Coronary artery (tissue), 2 donors: ENCODE data around the gene GNPTAB.
"Not testable (repeated sequence)": the region's sequence is repeated elsewhere in the genome, so short reads cannot be mapped to it uniquely, and the experiment has no call there.

Experiments used
- DNase-seq: peaks from one replicate; pipeline ENCODE4 v3.0.0-alpha.2; 2017; ENCODE audit warnings: low spot score
- H3K27ac ChIP-seq, 2 donors: fragments of 200-600 bp; sonication (generic); one replicate each; pipeline ENCODE4 v1.5.1; 2016 to 2019
- H3K4me3 ChIP-seq: fragments of 200-600 bp; sonication (generic); 2 replicates; pipeline ENCODE4 v1.5.1; 2016; ENCODE audit warnings: mild to moderate bottlenecking, moderate library complexity
- CTCF ChIP-seq: fragments of 200-600 bp; sonication (generic); IDR thresholded peaks from one replicate; pipeline ENCODE4 v1.5.1; 2019; ENCODE audit warnings: antibody characterized with exemption

The GNPTAB gene

GRCh38 chr12:101813117-101813516 lies 17.6 kb downstream of the GNPTAB start:
- DNase-seq: no peak
- Histone ChIP-seq H3K4me3 (no peak overlapping the region), H3K27ac (no peak overlapping the region)
- TF ChIP-seq CTCF: no peak

GRCh38 chr12:101812716-101813115 lies 18.0 kb downstream of the GNPTAB start:
- not testable (repeated sequence) for H3K4me3 ChIP-seq, H3K27ac ChIP-seq, DNase-seq

GRCh38 chr12:101811342-101811741 lies 19.4 kb downstream of the GNPTAB start:
- H3K27ac ChIP-seq, DNase-seq, H3K4me3 ChIP-seq: not testable (repeated sequence)

GRCh38 chr12:101809208-101809607 lies 21.6 kb downstream of the GNPTAB start:
- H3K4me3 ChIP-seq: no peak overlapping the region
- H3K27ac ChIP-seq: no peak overlapping the region
- no peak for DNase-seq
- TF ChIP-seq CTCF: no peak

- TF ChIP-seq CTCF: no peak
- Histone ChIP-seq H3K27ac (no peak overlapping the region), H3K4me3 (no peak overlapping the region)
- DNase-seq: no peak
Observed at GRCh38 chr12:101806265-101806664, 24.5 kb downstream of the GNPTAB start.

- no peak for TF ChIP-seq CTCF
- H3K27ac ChIP-seq: no peak overlapping the region
- H3K4me3 ChIP-seq: no peak overlapping the region
- DNase-seq: no peak
Observed at GRCh38 chr12:101804409-101804808, 26.4 kb downstream of the GNPTAB start.

GRCh38 chr12:101803978-101804377 lies 26.8 kb downstream of the GNPTAB start:
- no peak overlapping the region for H3K4me3 ChIP-seq
- no peak for TF ChIP-seq CTCF
- H3K27ac ChIP-seq: no peak overlapping the region
- no peak for DNase-seq

GRCh38 chr12:101802486-101802885 lies 28.3 kb downstream of the GNPTAB start:
- no peak overlapping the region for H3K27ac ChIP-seq
- no peak for TF ChIP-seq CTCF
- no peak overlapping the region for H3K4me3 ChIP-seq
- DNase-seq: no peak
